NCI-H1436 (cell line): ENCODE measurements around the gene WASHC2A.
"Not testable (repeated sequence)": the region's sequence is repeated elsewhere in the genome, so short reads cannot be mapped to it uniquely, and the experiment has no call there.

ENCODE experiments used
- DNase-seq: peaks from one replicate; lab custom pipeline; 2025; lab: John Stamatoyannopoulos, UW

Gene WASHC2A, protein sequence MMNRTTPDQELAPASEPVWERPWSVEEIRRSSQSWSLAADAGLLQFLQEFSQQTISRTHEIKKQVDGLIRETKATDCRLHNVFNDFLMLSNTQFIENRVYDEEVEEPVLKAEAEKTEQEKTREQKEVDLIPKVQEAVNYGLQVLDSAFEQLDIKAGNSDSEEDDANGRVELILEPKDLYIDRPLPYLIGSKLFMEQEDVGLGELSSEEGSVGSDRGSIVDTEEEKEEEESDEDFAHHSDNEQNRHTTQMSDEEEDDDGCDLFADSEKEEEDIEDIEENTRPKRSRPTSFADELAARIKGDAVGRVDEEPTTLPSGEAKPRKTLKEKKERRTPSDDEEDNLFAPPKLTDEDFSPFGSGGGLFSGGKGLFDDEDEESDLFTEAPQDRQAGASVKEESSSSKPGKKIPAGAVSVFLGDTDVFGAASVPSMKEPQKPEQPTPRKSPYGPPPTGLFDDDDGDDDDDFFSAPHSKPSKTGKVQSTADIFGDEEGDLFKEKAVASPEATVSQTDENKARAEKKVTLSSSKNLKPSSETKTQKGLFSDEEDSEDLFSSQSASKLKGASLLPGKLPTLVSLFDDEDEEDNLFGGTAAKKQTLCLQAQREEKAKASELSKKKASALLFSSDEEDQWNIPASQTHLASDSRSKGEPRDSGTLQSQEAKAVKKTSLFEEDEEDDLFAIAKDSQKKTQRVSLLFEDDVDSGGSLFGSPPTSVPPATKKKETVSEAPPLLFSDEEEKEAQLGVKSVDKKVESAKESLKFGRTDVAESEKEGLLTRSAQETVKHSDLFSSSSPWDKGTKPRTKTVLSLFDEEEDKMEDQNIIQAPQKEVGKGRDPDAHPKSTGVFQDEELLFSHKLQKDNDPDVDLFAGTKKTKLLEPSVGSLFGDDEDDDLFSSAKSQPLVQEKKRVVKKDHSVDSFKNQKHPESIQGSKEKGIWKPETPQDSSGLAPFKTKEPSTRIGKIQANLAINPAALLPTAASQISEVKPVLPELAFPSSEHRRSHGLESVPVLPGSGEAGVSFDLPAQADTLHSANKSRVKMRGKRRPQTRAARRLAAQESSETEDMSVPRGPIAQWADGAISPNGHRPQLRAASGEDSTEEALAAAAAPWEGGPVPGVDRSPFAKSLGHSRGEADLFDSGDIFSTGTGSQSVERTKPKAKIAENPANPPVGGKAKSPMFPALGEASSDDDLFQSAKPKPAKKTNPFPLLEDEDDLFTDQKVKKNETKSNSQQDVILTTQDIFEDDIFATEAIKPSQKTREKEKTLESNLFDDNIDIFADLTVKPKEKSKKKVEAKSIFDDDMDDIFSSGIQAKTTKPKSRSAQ (N-terminal part only)

DNA sequence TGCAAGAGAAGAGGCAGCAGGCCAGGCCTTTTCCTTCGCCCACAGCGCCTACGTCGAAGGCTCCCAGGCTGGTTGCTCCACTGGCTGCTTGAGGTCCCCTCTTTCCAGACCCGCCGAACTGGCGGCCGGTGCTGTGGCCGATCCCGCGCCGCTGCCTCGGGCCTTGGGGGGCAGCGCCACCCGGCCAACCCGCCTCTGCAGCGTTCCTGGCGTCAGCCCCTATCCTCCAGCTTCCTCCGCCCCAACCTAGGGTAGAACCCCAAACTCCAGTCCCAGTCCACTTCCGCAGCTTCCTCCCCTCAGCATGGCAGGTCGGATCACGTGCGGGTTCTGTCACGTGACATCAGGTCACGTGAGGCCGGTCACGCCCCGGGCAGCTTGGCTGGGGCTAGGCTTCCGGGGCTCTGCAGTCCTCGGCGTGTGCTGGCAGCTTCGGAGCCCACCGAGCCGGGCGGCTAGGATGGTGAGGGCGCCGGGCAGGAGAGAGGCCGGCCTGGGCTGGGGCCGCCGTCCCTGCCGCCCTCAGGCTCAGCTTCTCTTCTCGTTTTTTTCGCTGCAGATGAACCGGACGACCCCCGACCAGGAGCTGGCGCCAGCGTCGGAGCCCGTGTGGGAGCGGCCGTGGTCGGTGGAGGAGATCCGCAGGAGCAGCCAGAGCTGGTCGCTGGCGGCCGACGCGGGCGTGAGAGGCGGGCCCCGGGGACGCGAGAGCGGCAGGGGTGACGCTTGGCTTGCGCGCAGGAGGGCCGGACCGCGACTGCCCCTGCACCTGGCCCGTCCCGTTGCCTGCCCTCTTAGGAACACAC, at the start of gene WASHC2A:
WASHC2A (plus strand) TSS at position 409 of the 806 bp plus-strand sequence; CDS start at position 461, 52 bp downstream.
- DNase-seq = peak; percentile 75

DNA sequence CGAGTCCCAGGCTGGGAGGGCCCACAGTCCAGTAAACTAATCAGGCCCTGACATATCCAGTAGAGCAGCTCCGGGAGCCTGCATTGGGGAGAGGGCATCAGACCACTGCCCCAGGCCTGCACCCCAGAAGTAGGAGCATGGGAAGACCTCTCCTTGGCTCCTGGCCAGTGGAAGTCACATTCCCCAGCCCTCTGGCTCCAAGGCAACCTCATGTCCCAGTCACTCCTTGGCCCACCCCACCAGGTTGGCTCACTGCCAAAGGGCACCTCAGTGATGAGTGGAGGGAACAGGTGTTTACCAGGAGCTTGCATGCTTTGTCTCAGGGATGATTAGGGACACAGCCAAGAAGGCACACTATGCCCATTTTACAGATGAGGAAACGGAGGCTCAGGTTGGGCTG, 48.5 kb upstream of the WASHC2A start:
- DNase-seq = not testable (repeated sequence)

DNA sequence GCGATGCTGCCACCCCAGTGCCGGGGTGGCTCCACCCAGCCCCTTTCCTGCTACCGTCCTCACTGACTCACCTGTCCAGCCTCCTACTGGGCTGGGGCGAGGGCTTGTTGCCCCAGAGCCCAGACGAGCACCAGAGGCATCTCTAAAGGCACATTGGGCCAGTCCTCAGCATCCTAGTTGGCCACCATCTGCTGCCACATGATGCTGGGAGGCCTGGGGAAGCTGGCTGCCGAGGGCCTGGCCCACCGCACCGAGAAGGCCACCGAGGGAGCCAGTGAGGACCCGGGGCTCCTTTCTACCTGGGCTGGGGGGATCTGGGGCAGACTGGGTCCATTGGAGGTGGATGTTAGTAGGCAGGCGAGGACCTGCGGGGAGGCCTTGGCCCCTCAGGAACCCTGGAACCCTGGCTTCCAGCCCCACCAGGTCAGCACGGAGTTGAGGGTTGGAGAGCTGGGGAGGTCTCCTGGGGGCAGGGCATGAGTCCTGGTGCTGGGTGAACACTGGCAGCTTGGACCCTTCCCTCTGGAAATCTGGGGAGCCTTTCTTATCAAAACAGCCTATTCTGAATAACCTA, 47.2 kb upstream of the WASHC2A start:
- not testable (repeated sequence) for DNase-seq

DNA sequence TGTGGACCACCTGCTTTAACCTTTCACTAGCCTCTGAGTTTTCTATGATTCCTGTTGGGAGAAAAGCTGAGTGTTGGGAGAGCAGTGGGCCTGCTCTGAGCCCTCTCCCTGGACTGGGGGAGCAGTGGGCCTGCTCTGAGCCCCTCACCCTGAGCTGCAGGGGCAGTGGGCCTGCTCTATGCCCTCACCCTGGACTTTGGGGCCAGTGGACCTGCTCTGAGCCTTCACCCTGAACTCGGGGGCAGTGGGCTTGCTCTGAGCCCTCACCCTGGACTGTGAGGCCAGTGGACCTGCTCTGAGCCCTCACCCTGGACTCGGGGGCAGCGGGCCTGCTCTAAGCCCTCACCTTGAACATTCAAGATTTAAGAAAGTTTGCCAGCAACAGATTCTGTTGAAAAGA, 46.1 kb upstream of the WASHC2A start:
- no peak for DNase-seq

DNA sequence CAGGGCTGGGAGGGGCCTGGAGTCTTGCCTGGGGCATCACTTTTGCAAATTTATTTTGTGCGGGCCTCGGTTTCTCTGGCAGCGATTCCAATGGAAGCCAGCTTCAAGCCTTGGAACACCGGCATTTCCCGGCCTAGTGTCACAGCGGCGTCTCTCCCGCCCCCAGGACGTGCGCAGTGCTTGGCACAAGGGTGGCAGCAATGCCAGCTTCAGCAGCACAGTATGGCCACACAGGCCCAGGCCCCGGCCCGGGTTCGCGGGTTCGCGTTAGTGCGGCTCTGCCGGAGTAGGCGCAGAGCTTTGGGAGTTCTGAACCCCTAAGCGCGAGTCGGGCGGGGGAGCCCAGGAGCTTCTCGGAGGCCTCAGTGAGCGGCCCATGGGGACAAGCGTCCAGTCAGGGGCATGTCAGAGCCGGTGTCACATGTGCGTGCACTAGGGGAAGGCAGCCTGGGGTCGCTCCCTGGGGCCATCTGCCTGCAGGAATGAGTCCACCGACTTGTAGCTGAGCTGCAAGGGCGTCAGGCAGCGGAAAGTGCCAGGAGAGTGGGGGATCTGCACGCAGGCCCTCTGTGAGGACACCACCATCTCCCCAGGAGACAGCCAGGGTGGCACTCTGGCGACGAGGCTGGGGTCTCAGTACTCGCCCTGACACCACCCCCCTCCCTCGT, 42.9 kb upstream of the WASHC2A start:
- DNase-seq = not testable (repeated sequence)

DNA sequence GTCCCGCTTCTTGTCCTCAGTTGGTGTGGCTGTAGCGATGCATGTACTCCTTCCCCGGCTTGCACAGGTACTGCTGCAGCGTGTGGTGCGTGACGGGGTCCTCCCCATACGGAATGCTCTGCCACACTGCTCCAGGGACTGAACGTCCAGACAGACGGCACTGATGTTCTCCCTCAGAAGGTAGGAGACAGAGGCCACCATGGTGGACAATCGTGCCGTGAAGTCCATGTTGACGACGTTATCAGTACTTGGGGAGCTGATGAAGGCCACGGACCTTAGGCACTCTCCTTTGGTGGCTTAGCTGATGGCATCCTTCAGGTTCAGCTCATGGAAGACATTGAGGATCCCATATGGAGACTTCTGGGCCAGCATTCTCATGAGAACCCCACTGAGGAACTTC, 42.1 kb upstream of the WASHC2A start:
- no peak for DNase-seq

DNA sequence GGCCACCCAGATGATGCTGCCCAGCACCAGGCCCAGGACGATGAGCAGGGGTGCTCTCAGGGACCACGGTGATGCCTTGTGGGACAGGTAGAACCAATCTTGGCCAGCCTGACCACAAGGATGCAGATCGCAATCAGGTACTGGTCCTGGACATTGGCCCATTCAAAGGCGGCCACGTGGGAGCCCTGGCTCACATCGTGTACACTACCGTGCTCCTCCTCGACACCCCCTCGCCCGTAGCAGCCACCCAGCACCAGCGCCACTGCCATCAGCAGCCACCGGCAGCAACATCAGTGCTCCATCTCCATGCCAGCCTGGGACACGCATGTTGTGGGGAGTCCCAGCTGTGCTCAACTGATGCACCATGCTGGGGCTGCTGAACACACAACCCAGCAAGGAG, 40.6 kb upstream of the WASHC2A start:
- DNase-seq = no peak

DNA sequence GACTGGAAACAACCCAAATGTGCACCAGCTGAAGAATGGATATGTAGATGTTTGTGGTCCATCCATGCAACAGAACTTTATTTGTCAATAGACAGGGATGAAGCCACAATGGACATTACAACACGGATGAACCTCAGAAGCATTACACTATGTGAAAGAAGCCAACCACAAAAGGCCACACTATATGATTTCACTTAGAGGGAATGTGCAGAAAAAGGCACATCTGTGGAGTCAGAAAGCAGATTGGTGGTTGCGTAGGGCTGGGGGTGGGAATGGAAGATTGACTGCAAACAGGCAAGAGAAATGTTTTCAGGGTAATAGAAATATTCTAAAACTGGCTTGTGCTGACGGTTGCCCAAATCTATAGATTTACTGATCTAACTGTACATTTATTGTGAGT, 34.3 kb upstream of the WASHC2A start:
- no peak for DNase-seq

DNA sequence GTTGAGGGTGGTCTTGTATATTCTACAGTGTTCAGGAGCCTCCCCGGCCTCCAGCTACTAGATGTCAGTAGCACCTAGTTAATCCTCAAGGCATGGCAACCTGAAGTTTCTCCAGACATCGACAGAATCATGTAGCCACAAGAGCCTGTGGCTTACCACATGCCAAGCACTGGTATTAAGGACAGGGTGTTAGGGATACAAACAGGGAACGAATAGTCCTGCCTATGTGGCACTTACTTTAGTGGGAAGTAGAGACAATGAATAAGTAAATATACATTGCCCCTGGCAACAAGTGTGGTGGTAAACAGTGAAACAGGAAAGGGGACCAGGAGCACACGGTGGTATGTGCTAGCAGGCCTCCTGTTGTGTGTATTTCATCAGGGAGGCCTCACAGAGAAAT, 32.4 kb upstream of the WASHC2A start:
- DNase-seq = not testable (repeated sequence)

DNA sequence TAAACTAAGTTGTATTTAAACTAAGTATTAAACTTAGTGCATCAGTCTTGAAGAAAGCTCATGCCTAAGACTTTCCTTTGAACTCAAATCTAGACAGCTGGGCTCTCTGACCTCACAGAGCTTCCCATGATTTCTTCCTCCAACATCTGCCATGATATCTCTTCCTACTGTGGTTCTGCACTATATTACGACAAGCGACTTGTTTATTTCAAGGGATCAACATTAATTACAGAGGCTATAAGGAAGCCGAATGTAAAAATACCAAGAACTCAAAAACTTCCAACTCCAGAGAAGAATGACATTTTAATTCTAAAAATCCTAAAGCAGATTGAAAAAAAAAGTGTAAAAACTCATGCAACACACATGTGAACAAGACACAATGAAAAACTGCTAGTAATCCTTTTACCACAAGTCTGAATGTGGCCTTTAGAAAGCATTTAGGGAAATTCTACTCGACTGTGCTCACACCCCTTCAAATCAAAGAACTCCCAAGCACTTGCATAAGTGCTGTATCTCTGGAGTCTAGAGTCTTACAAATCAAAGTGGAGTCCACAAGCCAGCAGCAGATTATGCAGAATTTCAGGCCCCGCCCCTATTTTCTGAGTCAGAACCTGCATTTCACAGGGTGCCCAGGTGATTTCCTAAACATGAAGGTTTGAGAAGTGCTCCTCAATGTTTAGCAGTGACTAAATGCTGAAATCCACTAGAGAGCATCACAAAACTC, 22.7 kb upstream of the WASHC2A start:
- no peak for DNase-seq

DNA sequence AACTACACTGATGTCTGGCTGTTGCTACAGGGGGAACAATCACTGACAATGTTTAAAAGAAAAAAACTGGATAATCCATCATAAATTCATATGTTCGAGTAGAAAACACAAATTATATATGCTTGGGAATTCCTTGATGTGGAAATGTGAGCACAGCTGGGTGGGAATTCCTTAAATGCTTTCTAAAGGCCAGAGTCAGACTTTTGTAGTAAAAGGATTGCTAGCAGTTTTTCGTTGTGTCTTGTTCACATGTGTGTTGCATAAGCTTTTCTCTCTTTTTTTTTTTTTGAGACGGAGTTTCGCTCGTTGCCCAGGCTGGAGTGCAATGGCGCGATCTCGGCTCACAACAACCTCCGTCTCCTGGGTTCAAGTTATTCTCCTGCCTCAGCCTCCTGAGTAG, 21.3 kb upstream of the WASHC2A start:
- DNase-seq = not testable (repeated sequence)

DNA sequence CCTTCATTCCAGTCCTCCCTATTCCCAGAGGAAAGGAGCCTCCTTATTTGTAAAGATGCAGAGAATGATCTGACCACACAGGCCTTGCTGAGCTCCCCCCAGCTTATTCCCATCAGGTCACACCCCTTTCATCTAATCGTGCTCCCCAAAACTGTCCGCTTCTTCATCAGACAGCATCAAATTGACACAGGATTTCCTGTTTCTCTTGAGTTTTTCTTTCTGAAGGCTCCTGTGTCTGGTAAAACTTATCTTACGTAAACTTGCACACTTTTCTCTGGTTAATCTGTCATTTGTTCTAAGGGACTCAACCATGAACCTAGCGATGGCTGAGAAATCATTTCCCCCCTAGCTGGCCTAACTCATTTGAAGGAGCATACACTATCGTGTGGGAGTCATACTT, 20.2 kb upstream of the WASHC2A start:
- DNase-seq = not testable (repeated sequence)

DNA sequence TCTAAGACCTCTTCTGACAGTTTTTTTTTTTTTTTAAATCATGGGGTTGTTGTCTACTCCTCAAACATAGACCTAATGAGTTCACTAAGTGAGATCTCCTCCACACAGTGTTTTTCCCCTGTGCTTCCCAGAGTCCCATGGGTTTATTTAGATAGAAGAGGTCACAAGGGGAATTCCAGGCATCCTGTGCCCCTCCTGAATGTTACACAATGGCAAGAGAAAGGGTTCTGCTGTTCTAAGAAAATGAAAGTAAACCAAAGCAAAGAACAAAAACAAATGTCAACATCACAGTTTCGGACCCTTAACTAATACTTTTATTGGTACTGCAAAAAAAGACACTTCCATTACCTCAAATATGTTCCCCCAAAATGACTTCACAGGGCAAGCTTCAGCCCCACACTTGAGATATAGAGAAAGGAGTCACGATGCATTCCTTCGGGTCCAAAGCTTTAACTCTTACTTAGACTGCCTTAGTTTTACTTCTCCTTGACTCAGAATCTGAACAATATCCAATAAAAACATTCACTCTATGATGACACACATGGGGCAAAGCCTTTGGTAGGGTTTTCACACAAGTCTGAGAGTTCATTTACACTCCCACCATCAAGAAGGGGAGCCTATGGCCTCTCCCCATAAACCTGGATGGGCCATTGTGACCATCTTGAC, 15.6 kb upstream of the WASHC2A start:
- not testable (repeated sequence) for DNase-seq

DNA sequence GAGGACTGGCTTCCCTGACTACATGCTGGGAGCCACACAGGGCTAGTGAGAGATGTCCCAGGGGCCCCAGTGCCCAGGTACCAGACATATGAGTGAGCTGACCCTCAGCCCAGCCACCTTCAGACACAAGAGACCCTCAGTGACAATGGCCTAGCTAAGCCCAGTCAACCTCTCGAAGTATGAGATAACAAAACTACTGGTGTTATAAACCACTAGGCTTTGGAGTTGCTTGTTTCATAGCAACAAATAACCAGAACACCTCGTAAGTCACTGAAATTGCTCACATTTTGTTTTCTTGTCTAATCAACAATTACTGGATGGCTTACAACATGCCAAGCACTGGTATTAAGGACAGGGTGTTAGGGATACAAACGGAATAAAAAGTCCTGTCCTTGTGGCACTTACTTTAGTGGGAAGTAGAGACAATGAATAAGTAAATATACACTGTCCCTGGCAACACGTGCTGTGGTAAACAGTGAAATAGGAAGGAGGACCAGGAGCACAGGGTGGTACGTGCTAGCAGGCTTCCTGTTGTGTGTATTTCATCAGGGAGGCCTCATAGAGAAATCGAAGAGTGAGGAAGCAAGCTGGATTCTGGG, 14.9 kb upstream of the WASHC2A start:
- not testable (repeated sequence) for DNase-seq

DNA sequence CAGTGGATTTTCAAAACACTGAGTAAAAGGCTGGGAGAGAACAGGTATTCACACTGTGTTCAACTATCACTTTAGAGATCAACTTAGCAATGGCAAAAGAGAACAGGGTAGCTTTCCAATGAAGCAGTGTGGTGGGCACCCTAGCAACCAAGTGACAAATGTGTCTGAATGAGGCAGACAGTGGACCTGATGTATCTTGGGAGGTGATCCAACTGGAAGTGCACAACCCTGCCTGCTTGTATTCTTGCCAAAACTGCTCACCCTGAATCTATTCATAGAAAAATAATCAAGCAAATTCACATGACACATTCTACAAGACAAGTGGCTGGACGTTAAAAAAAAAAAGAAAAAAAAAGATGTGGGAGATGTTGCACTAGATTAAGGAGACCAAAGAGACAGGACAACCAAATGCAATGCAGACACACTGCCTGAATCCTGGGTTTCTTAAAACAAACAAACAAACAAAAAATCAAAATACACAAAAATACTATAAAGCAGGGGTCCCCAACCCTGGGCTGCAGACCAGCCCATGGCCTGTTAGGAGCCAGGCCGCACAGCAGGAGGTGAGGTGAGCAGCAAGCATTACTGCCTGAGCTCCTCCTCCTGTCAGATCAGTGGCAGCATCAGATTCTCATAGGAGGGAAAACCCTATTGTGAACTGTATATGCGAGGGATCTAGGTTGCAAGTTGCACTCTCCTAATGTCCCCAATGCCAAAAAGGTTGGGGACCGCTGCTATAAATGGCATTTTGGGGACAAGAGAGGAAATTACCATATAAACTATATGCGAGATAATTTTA, 12.1 kb upstream of the WASHC2A start:
- not testable (repeated sequence) for DNase-seq

DNA sequence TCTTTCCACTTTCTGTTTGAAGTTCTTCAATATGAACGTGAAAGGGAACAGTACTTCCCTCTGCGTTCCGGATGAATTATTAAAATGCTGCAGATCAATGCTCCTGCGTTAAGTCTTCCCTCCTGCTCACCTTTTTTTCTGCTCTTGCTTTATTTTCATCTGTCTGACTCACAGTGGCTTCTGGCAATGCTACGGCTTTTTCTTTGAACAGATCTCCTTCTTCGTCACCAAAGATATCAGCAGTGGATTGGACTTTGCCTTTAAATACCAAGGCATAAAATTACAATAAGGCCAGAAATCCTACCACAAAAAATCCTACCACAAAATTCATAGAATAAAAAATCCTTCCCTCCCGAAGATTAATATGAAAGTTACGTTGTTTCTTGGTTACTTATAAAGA, 11.1 kb upstream of the WASHC2A start:
- DNase-seq = not testable (repeated sequence)

DNA sequence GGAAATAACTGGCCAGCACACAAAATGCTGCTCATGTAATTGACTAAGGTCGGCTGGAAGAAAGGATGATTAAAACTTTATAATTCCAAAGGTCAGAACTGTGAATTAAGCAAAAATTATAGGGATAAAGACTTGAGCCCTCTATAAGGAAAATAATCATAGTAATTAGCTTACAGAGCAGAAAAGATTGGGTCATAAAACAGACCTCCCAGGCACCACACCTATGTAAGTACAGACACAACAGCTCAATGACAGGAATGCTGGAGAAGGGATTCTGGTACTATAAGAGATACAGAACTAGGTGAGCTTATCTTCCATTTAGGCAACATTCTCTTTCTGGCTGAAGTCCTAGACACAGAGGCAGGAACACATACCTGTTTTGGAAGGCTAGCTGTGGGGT, 9.0 kb upstream of the WASHC2A start:
- DNase-seq = not testable (repeated sequence)

DNA sequence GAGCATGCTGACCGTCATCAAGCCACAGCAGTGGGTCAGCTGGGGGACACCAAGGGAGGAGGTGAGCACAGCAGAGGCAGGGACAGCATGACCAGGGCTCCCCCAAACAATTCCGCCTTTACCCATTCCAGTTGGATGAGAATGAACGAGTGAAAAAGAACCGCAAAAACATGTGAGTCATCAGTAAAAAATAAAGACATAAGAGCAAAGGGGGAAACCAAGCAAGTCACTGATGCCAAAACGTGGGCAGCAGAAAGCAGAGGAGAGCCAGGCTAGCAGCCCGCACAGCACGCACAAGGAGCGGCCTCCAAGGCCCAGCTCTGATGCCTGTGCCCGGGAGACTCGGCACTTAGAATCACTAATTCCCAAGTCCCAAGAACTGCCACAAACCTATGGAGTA, 7.8 kb upstream of the WASHC2A start:
- DNase-seq = not testable (repeated sequence)
